Measurements from ENCODE around the gene DHRS7.
A peak's percentile ranks its signal among the peaks of the same experiment; 100 is the strongest.

The DHRS7 gene

DNA sequence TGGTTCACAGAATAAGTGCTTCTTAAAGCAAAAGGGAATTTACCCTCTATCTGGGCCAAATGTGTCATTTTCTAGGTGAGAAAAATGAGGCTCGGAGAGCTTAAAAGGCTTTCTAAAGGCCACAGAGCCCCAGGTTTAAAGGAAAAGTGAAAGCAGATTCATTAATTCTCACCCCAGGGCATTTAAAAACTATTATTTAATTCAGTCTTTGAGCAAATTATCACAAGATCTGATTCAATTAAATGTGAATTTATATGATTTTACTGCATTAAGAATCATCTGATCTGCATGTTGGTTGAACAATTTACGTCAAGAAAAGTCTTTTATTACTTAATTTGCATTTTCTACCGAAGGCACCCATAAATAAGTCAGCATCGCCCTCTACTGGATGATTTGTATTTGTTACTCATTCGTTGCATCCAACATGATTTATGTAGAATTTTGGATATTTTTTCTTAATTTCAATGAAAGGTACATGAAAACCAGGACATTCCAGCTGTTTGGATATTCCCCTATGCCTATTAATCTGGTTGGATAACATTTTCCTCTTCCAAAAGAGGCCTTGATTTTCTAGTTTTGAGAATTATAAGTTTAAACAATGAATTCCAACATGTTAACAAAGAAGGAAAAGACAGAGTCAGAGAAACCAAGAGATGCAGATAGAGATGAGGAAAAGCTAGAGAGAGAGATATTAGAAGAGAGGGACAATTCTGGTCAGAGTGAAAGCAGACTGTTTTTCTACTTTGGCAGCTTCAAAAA, 19.1 kb upstream of the DHRS7 start:
- no peak for DNase-seq

DNA sequence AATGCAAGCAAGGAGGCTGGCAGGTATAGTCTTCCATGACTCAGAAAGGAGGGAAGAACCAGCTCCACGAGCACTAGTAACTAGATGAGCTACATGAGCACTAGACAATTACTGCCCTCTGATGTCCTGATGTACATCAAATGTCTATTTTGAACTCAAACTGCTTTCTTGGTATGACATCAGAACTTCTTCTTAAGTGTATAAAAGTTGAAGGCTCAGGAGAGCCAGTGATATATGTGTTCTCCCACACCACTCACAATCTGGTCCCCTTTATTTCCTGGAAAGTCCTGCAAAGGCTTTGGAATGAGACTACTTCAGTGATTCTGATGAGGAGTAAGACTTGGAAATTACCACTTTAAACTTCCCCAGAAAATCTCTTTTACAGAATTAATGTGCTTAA, 18.5 kb upstream of the DHRS7 start:
- no peak for DNase-seq

DNA sequence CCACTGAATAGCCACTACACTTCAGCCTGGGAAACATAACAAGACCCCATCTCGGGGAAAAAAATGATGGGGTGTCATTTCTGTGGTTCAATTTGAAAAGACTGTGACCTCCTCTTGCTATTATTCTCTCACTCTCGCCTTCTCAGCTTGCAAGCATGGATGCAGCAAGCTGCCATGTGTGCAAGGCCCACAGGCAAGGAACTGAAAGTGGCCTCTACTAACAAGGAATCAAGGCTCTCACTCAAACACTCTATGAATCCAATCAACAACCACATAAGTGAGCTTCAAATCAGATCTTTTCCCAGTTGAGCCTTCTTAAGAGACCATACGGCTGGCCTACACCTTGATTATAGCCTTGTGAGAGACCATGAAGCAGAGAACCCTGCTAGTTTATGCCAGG, 17.9 kb upstream of the DHRS7 start:
- DNase-seq, result no peak

DNA sequence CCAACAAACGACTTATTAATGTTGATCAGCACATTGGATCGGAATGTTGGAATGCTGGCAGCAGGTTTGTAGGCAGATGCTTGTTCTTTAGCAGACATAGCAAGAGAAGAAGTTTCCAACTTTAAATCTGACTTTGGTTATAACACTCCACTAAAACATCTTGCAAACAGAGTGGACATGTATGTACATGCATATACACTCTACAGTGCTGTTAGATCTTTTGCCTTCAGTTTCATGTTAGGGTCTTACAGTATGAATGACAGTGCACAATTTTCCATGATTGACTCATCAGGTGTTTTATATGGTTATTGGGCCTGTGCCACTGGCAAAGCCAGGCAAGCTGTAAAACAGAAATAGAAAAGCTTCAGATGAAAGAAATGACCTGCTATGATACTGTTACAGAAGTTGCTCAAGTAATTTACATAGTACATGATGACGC, 14.3 kb upstream of the DHRS7 start:
- no peak for DNase-seq

DNA sequence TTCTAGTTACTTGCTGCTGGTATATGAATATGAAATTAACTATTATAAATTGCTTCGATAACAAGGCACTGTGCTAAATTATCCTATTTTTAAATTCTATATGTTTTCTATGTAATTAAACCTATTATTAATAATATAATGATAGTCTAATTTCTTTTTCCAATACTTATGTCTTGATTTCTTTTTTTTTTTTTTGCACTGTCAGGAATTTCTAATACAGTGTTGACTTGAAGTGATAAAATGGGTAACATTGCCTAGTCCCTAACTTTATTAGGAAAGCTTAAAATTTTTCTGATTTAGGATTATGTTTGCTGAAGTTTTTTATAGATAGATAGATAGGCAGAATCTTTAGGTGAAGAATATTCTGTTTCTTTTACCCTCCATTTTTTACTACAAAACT, 13.6 kb upstream of the DHRS7 start:
- DNase-seq, result no peak

DNA sequence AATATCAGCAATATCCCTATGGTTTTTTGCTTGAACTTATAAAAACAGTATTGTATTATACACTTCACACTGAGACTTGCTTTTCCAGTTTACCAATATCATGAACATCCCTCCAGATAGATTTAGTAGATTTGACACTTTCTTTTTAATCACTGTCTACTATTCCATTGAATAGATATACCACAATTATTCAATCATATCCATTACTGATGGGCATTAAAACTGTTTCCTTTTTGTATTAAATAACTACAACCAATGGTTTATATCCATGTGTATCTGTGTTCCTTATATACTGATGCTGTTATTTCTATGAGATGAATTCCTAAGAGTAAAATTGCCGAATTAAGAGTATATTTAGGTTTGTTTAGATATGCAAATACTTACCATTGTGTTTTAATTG, 13.0 kb upstream of the DHRS7 start:
- DNase-seq, result no peak

DNA sequence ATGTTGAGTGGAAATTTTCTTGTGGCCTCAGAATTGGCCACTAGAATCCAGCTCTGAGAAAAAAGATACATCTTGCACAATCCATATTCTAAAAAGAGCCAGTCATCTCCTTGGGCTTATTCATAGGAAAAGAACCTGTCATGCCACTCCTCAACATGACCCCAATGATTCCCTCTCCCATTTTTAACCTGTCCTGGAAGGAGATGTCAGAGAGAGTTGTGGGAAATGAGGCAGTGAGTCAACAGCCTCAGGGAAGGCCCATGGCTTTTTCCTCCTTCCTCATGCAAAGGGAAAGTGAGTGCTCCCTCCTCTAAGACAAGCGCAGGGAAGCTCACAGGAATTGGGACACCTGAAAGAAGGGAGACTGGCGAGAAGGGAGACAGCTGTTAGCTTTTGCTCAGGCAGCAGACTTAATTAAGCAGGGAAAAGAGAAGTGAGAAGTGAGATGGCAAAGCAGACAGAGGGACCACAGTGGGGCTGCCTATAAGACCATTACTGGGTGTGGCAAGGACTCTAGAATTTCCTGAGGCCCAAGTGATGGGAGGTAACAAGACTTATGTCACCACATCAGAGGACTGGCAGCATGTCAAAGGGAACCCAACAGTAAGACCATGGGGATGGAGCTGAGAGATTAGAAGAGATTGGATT, 10.2 kb upstream of the DHRS7 start:
- no peak for DNase-seq

DNA sequence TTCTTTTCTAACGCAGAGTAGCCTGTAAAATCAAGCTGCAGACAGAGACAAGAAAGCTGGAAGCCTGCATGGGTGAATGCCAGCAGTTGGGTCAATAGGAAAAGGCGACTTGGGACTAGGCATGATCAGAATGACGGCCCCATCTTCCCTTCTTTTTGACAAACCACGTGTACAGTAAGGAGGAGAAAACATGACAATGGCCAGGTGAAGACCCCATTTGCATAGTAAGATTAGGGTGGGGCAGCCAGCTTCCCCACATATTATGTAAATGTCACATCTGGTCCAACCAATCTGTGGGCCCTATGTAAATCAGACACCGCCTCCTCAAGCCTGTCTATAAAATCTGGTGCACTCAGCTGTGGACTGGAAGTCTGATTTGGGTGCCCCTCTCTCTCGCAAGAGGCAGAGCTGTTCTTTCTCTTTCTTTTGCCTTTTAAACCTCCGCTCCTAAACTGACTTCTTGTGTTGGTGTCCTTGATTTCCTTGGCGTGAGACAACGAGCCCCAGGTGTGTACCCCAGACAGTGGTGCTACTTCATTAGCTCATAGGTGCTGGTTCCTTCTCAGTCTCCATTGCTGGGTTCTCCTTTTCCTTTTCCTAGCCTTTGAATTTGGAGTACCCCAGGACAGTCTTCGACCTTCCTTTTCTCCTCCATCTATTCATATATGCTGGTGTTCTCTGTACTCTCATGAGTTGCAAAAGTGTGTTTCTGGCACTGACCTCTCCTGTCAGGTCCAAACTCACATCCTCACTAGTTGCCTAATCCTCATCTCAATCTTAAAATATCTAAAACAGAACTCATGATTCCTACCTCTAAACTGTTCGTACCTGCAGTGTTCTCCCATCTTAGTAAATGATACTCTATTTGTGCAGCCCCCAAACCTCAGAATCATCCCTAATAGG, 9.4 kb upstream of the DHRS7 start:
- DNase-seq, result no peak

DNA sequence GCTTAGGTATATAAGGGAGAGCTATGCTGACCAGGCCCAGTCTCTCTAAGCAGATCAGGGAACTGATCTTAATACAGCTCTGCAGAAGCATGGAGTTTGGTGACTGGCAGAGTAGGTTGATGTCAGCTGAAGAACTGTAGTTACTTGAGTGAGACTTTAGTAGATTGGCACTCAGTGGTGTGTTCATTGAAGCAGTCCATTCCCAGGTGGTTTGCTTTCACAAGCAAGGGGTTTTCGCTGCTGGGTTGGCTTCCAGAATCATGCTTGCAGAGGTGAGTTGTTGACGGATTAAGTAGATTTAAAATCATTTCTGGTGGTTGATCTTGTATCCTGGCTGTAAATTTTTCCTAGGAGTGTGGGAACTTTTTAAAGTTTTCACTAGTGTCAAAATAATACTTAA, 6.5 kb upstream of the DHRS7 start:
- no peak for DNase-seq

DNA sequence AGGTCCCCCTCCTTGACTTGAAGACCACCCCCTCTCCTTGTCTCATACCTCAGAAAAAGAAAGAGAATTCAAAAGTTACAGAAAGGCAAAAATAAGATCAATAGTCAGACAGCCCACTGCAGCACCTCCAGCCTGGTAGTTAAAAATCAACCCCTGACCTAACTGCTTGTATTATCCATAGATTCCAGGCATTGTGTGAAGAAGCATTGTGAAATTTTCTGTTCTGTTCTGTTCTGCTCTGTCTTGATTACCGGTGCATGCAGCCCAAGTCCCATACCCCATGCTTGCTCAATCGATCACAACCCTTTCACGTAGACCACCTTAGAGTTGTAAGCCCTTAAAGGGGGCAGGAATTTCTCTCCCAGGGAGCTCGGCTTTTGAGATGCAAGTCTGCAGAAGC, 5.8 kb upstream of the DHRS7 start:
- no peak for DNase-seq

DNA sequence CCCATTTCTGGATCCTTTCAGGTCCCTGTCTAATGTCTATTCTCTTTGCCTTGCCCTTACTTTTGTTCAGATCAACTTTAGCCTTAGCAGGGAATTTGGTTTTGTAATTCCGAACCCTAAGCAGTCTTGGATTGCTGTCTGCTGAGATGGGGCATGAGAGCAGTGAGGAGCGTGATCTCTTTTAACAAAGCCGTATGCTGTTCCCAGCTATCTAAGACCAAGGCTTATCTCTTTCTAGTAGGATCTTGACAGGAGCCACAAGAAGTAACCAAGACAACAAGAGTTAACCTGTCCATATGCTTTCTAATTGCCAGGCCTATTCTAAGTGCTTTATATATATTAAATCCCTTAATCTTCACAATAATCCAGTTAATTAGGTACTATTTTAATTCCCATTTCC, 4.5 kb upstream of the DHRS7 start:
- DNase-seq, result no peak

DNA sequence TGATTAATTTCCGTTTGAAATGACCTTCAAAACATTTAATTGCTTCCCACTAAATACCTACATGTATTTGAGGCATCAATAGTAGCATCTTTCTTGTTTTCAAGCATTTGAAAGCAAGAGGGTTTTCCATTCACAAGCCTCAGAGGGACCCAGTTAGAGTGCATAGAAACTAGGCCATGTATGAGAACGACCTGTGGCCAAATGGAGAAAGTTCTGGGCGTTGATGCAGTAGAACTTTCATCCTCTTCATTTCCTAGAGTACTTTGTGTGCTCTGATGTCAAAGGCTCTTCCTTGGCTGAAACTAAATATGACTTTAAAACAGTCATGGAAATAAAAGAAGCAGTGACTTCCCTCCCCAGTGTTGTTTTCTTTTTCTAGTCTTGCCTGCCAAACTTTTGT, 944 bp upstream of the DHRS7 start:
- no peak for DNase-seq

DNA sequence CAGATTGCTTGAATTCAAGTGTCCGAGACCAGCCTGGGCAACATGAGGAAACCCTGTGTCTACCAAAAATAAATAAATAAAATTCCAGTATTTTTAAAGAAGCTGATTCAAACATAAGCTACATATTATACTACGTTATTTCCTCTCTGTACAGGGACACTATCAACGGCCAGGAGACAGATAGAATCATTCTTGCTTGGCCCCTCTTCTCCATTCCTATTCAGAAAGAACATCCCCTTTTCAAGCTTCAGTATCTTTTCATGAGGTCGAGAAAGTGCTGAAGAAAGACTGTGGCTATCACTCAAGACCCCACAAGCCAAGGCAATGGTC, 314 bp upstream of the DHRS7 start:
- DNase-seq, result no peak

DNA sequence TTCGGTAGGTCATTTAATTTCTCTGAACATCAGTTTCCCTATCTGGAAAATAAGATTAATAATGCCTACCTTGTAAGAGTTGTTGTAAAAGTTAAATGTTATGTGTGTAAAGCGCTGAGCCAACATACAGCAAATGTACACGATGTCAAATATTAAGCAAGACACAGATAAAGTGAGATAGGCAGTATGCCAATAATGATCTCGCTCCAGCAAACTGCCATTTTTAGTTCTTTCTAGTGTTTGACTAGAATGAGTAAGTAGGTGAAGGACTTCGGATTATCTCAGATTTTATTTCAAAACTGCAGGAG, 840 bp downstream of the DHRS7 start:
- DNase-seq, result no peak

DNA sequence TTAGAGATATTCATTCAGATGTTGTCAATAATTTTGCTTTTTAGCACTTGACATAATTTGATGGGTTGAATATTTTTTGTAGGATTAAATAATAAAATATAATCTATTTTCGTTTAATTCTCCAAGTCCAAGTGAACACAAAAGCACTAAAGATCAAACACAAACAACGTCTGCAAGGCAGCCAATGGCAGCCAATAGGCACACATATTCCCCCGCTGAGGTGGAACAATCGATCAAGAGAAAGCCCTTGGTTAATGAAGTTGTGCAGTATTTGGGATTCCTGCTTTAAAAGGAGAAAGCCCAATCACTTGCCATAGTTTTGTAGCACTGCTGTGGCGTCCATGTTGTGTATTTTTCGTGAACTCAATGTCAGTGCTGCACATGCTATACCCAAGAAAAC, 1.5 kb downstream of the DHRS7 start:
- no peak for DNase-seq

DNA sequence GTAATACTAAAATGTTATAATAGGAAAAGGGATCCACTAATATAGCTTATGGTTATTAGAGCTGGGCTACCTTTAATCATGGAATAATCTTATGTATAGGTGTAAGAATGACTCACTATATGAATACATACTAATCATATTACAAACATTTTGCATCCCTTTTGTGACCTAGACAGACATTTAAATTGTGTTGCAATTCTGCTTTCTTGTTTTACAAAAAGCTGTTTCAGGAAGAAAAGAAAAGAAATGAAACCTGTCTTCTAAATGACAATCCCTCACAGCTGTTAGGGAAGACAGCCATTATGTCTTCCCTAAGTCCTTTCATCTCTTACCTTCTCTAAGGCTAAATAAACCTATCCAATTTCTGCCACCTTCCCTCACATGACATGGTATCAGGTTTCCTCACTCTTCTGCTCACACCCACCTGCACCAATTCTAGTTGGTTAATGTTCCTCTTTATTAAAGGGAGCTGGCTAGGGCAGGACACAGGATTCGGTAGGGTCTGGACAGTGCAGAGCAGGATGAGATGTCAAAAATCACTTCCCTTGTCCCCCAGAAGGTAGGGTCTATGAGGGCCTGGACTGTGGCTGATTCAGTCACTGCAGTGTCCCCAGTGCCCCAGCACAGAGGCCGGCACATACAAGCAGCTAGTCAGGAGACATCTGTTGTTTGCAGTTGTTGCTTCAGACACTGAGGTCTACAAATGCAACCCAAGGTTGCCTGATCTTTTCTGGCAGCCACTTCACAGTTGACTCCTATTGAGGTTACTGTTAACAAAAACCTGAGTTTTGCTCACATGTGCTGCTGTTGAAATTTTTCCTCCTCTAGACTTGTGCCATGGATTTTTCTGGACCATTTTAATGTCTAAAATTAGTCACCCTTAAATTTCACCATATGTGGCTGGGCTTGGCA, 3.7 kb downstream of the DHRS7 start:
- no peak for DNase-seq

DNA sequence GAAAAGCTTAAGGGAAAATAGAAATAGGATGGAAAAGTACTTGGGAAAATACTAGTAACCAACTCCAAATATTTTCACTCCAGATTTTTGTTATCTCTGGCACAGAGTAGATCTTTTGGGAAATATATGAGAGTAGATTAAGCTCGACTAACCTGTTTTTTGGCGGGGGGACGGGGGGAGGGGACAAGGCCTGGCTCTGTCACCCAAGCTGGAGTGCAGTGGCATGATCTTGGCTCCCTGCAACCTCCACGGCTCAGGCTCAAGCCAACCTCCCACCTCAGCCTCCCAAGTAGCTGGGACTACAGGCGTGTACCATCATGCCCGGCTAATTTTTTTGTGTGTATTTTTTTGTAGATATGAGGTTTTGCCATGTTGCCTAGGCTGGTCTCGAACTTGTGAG, 4.8 kb downstream of the DHRS7 start:
- no peak for DNase-seq

DNA sequence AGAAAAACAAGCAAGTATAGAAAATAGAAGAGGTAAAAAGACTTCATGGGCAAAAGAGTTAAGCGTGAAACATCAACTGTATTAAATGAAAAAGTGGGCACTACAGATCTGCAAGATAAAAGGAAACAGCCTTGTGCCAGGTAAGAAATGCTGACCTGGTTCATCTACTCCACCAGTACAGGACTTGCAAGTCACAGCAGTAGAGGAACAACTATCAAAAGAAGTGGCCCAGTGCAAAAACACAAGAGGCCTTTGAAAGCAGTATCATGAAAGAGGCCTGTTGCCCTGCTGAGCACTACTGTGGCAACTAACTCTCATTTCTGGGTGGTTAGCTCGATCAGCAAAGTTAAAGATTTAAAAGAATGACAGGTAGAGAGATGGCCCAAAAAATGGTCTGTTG, 10.5 kb downstream of the DHRS7 start:
- no peak for DNase-seq

DNA sequence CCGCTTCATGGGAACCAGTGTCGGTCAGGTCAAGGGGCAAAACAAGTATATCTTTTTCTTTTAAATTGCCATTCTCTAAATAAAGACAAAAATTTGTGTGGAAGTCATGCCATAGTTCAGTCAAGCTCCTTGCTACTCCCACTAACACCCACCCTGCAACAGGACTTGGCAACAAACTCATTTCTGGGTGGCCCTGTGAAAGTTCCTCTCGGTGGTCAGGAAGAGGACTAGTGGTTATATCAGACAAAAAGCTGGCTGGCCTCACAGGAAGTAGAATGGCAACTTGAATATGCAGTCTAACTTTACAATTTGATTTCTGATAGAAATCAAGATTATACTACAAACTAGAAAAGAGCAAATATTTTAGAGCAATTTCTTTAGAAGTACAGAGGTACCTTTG, 11.2 kb downstream of the DHRS7 start:
- no peak for DNase-seq

DNA sequence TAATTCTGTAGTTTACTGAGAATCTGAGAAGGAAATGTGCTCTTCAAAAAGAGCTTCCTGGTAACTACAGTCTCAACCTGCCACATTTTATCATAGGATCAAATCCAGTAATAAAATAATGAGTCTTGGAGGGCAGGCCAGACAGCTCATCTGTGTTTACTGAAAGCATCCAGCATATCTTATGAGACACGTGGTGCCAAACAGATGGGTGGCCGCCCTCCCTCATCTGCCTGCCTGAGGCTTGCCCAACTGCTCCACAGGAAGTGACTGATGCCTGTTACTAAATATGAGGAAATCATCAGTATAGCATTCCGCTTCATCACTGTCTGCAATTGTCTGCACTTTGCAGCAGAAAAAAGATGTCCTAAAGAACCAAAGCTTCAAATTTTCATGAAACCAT, 13.5 kb downstream of the DHRS7 start:
- DNase-seq, result peak; percentile 64

DNA sequence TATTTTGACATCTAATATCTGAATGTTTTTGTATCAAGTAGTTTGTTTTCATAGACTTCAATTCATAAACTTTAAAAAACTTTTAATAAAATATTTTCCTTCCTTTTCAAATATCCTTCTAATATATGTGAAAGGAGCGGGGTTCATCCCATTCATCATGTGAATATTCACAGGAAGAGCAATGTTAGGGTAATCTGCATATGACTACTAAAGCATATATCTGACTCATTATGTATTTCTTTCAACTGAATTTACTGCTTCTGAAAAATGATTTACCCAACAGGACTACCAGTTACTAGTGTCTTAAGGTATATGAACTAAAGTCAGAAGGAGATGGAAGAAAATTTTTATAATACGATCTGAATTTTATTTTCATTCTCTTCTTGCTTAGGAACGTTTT, 30.5 kb downstream of the DHRS7 start:
- DNase-seq, result no peak

DNA sequence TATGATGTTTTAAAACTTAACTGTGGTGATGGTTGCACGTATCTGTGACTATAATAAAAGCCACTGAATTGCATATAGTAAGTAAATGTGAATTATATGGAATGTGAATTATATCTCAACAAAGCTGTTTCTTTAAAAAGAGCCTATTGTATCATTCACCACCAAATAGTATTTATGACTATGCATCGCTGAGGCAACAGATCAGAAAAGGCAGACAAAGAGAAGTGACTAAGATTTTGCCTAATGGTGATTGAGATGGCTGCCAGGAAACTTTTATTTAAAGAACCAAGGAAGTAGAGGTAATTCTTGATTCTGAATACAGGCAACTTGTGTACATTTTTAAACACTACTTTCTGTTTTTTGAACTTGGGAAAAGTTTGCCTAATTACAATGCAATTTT, 31.7 kb downstream of the DHRS7 start:
- DNase-seq, result no peak

DNA sequence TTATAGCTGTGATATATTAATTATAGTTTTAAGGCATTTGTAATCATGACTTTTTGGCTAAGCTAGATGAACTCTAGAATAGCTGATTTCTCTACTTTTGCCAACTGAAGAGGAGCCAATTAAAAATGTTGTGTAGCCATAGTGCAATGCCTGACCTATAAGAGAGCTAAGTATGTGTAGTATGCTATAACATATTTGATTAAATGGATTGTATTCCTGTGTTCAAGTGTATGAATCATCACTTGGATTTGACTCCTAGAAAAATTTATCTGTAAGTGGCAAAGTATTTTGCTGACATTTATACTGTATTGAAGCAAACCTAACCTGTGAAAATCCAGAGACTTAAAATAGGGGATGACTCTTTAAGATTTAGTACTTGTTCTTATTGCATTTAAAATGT, 39.3 kb downstream of the DHRS7 start:
- DNase-seq, result no peak
